Measurements from ENCODE around the gene SPRR5. TPM values are rescaled to one million over a fixed set of nuclear protein-coding genes. Genes with fewer than 3 reads are reported as not detected.
A peak's percentile ranks its signal among the peaks of the same experiment; 100 is the strongest.

SPRR5 gene
- not detected for polyA plus RNA-seq (ENCODE audit: low read depth in 6 of 6)

DNA sequence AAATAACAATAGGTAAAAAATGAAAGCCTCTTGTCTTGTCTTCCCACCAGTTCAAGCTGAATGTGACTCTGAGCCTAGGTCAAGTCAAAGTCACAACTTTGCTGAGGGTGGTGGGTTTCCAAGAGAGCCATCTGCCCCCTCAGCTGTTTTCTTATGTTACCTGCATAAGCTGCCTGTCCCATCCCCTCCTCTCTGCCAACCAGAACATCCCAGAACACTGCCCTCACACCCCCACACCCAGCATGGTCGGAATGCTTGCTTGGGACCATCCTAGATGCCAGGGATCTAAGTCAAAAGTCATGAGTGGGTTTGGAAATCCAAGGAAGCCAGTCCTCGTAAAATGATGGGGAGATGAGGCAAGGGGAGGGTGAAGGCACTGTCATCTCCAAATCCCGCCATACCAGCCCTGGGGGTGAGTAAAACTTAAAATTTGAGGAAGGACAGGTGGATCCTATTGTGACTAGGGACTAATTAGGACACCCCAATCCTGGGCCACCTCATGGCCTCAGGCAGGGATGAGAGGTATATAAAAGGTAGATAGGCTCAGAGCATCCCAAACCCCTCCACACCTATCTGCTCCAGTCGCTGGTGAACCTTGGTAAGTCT lies at the start of gene SPRR5:
SPRR5 (plus strand) TSS at position 556 of the 606 bp plus-strand sequence. CDS start 1,349 bp downstream, outside the sequence.
- ATAC-seq (ENCODE audit: low read depth in 2 of 2) (no peak), DNase-seq (no peak)
- H3K27me3 Mint-ChIP-seq: peaks cover 11 to 26% (median 13%) of the 10 kb centered on the region in 3 donors
- no peak within 1 kb of the TSS for H3K4me3 Mint-ChIP-seq
- no peak within 1 kb of the TSS for H3K27ac Mint-ChIP-seq
- H3K9me3 Mint-ChIP-seq: no peaks in the 10 kb centered on the region
- no peaks in the 10 kb centered on the region for H3K4me1 Mint-ChIP-seq
- H3K36me3 Mint-ChIP-seq: no peaks in the 10 kb centered on the region

DNA sequence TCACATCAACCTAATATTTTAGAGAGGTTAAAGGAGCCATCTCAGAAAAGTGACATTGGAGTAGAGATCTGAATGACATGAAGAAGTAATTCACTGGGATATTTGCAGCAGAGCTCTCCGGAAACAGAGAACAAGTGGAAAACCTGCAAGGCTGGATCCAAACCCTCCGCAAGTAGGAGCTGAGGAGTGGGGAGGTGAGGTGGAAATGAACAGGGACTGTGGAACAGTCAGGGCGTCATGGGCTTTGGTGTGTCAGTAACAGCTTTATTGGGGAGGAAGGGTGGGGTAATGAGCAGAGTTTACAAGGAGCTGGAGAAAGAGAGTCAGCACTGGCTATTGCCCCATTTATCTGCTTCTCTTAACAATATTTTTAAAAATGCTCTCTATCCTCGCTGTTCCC lies 48.0 kb upstream of the SPRR5 start:
- peaks cover 0 to 3% (median 2%) of the 10 kb centered on the region in 7 donors for H3K9me3 Mint-ChIP-seq
- no peak for DNase-seq
- peak overlapping the region in 1 of 8 donors; percentile 27 for H3K4me3 Mint-ChIP-seq
- no peak for ATAC-seq (ENCODE audit: low read depth in 2 of 2)
- no peak overlapping the region for H3K27ac Mint-ChIP-seq
- no peaks in the 10 kb centered on the region for H3K4me1 Mint-ChIP-seq
- no peaks in the 10 kb centered on the region for H3K36me3 Mint-ChIP-seq
- peaks cover 32 to 68% (median 61%) of the 10 kb centered on the region in 3 donors for H3K27me3 Mint-ChIP-seq

GRCh38 chr1:152899883-152900282 lies 47.1 kb upstream of the SPRR5 start:
- Mint-ChIP-seq H3K27ac (no peak overlapping the region), H3K9me3 (peaks cover 0 to 3% (median 0%) of the 10 kb centered on the region in 7 donors), H3K4me1 (no peaks in the 10 kb centered on the region), H3K4me3 (no peak overlapping the region), H3K36me3 (no peaks in the 10 kb centered on the region), H3K27me3 (peaks cover 25 to 63% (median 57%) of the 10 kb centered on the region in 3 donors)
- ATAC-seq (ENCODE audit: low read depth in 2 of 2) (no peak), DNase-seq (no peak)

GRCh38 chr1:152901631-152902030 lies 45.4 kb upstream of the SPRR5 start:
- DNase-seq (no peak), ATAC-seq (ENCODE audit: low read depth in 2 of 2) (no peak)
- H3K9me3 Mint-ChIP-seq: peaks cover 0 to 3% (median 0%) of the 10 kb centered on the region in 7 donors
- no peak overlapping the region for H3K4me3 Mint-ChIP-seq
- no peaks in the 10 kb centered on the region for H3K36me3 Mint-ChIP-seq
- H3K27me3 Mint-ChIP-seq: peaks cover 33 to 66% (median 64%) of the 10 kb centered on the region in 3 donors
- H3K27ac Mint-ChIP-seq: no peak overlapping the region
- no peaks in the 10 kb centered on the region for H3K4me1 Mint-ChIP-seq

- Mint-ChIP-seq H3K36me3 (no peaks in the 10 kb centered on the region), H3K27me3 (peaks cover 33 to 68% (median 58%) of the 10 kb centered on the region in 3 donors), H3K9me3 (peaks cover 0 to 3% (median 0%) of the 10 kb centered on the region in 7 donors), H3K27ac (no peak overlapping the region), H3K4me1 (no peaks in the 10 kb centered on the region), H3K4me3 (no peak overlapping the region)
- ATAC-seq (ENCODE audit: low read depth in 2 of 2): no peak
- no peak for DNase-seq
Observed at GRCh38 chr1:152902636-152903035, 44.4 kb upstream of the SPRR5 start.

DNA sequence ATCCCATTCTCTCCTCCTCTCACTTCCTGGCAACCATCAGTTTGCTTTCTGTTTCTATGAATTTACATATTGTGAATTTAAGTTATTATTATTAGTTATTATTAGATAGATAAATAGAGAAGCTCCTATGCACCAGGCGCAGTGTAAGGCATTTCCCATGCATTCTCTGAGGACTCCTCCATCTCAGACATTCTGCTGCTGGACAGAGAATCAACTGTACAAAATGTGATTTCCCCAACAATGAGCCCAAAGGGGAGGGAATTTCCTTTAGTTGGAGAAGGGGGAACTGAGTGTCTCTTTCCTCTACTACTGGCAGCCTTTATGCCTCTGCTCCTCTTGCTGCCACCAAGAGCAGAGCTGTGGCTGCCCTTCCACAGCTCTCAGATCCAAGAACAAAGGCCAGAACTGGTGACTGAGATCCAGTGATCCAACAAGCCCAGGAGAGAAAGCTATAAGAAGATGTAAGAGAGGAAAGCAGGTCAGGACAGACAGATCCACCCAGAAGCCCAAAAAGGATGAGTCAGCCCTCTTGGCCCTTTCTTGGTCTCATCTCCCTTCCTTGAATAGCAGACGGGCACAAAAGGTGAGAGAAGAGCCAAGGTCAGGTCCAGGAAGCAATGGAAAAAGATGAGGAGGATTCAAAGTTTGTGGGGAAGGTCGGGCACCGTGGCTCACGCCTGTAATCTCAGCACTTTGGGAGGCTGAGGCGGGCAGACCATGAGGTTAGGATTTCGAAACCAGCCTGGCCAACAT lies 42.1 kb upstream of the SPRR5 start:
- Mint-ChIP-seq H3K4me3 (no peak overlapping the region), H3K27me3 (peaks cover 40 to 63% (median 49%) of the 10 kb centered on the region in 3 donors), H3K4me1 (no peaks in the 10 kb centered on the region), H3K36me3 (no peaks in the 10 kb centered on the region), H3K9me3 (peaks cover 0 to 3% (median 1%) of the 10 kb centered on the region in 7 donors), H3K27ac (no peak overlapping the region)
- ATAC-seq (ENCODE audit: low read depth in 2 of 2) (no peak), DNase-seq (no peak)

GRCh38 chr1:152906023-152906565 lies 40.9 kb upstream of the SPRR5 start:
- no peak for ATAC-seq (ENCODE audit: low read depth in 2 of 2)
- H3K9me3 Mint-ChIP-seq: peaks cover 0 to 5% (median 0%) of the 10 kb centered on the region in 7 donors
- no peaks in the 10 kb centered on the region for H3K36me3 Mint-ChIP-seq
- H3K4me3 Mint-ChIP-seq: no peak overlapping the region
- no peak overlapping the region for H3K27ac Mint-ChIP-seq
- DNase-seq: no peak
- H3K27me3 Mint-ChIP-seq: peaks cover 41 to 61% (median 46%) of the 10 kb centered on the region in 3 donors
- no peaks in the 10 kb centered on the region for H3K4me1 Mint-ChIP-seq

DNA sequence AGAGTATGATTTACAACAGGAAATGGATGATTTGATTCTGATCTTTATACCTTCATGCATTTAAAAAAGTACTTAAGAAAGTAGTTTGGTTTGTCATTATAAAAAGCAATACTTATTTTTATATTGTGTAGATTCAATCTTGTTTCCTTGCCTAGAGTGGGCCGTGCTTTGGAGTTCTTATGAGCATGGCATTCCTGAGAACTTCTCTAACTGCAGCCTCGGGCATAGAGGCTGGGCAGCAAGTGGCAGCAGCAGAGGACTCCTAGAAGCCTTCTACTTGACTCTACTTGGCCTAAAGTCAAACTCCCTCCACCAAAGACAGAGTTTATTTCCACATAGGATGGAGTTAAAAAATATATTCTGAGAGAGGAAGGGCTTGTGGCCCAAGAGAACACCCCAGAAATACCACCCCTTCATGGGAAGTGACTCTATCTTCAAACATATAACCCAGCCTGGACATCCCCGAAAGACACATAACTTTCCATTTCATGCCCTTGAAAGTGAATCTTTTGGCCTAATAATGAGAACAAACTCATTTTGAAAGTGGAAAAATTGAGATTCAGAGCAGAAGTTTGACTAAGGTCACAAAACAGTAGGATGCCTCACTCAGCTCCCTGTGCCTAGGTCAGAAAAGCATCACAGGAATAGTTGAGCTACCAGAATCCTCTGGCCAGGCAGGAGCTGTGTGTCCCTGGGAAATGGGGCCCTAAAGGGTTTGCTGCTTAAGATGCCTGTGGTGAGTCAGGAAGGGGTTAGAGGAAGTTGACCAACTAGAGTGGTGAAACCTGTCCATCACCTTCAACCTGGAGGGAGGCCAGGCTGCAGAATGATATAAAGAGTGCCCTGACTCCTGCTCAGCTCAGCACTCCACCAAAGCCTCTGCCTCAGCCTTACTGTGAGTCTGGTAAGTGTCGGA lies 39.1 kb upstream of the SPRR5 start, which contains the start of gene IVL:
IVL (plus strand) TSS at position 861 of the 916 bp plus-strand sequence. CDS start 1,252 bp downstream, outside the sequence.
- Mint-ChIP-seq H3K4me3 (no peak within 1 kb of the TSS), H3K27me3 (peaks cover 33 to 72% (median 60%) of the 10 kb centered on the region in 3 donors), H3K9me3 (peaks cover 0 to 5% (median 3%) of the 10 kb centered on the region in 7 donors), H3K36me3 (no peaks in the 10 kb centered on the region), H3K4me1 (no peaks in the 10 kb centered on the region), H3K27ac (peak within 1 kb of the TSS in 1 of 6 donors; percentile 53)
- DNase-seq (no peak), ATAC-seq (ENCODE audit: low read depth in 2 of 2) (no peak)

DNA sequence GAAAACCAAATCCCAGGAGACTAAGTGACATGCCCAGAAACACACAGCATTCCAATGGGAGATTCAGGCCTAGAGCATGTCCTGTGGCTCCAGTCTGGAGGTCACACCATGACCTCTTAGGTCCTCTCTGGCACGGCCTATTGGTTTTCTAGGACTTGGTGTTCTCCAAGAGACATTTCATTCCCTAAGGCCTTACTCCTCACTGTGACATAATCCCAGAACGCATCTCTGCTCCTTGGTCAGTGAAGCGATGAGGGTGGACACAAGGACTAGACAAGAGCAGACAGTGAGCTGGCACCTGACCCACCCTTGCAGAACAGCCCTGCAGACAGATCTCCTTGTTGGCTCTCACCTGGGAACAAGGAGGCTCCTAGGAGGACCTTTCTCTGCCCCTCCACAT lies 37.8 kb upstream of the SPRR5 start:
- DNase-seq (no peak), ATAC-seq (ENCODE audit: low read depth in 2 of 2) (no peak)
- Mint-ChIP-seq H3K9me3 (peaks cover 0 to 5% (median 4%) of the 10 kb centered on the region in 7 donors), H3K4me1 (no peaks in the 10 kb centered on the region), H3K27ac (no peak overlapping the region), H3K36me3 (no peaks in the 10 kb centered on the region), H3K4me3 (no peak overlapping the region), H3K27me3 (peaks cover 34 to 70% (median 61%) of the 10 kb centered on the region in 3 donors)

DNA sequence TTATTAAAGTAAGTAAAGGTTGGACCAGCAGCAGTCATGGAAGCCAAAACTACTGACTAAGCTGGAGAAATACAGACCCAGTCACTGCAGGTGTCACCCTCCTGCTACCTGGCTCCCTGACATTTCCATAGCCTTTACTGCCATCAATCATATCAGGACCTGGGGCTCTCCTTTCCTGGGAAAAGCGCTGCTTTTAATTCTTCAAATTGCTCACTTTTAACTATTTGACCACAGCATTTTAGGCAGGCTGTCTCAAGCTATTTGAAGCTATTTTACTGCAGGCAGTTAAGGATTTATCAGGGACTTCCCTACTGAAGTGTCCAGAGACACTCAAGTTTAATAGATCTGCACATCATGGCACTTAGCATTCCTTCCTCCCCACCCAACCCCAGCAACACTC lies 34.5 kb upstream of the SPRR5 start:
- Mint-ChIP-seq H3K9me3 (peaks cover 0 to 19% (median 5%) of the 10 kb centered on the region in 7 donors), H3K27ac (no peak overlapping the region), H3K27me3 (peaks cover 28 to 60% (median 60%) of the 10 kb centered on the region in 3 donors), H3K36me3 (peaks cover 0 to 7% of the 10 kb centered on the region in 2 donors), H3K4me1 (no peaks in the 10 kb centered on the region), H3K4me3 (no peak overlapping the region)
- no peak for DNase-seq
- no peak for ATAC-seq (ENCODE audit: low read depth in 2 of 2)

DNA sequence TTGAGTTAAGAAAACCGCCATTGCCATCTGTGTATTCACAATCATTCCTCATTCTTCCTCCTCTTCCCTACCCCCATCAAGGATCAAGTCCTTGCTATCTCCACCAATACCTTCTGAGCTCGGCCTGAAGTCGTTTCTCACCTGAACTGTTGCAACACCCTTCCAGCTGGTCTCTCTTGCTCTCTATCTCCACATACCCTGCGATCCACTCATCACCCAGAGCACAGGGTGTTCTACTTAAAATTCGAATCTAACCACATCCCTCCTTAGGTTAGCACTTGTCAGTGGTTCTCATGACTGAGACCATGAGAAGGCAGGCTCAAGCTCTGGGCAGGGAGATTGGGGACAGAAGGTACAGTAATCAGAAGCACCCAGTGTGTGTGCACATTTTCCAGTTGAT lies 34.1 kb upstream of the SPRR5 start:
- ATAC-seq (ENCODE audit: low read depth in 2 of 2): no peak
- Mint-ChIP-seq H3K27ac (no peak overlapping the region), H3K36me3 (peaks cover 0 to 7% of the 10 kb centered on the region in 2 donors), H3K4me3 (no peak overlapping the region), H3K4me1 (no peaks in the 10 kb centered on the region), H3K27me3 (peaks cover 28 to 62% (median 58%) of the 10 kb centered on the region in 3 donors), H3K9me3 (peaks cover 0 to 19% (median 5%) of the 10 kb centered on the region in 7 donors)
- no peak for DNase-seq

- ATAC-seq (ENCODE audit: low read depth in 2 of 2): no peak
- Mint-ChIP-seq H3K4me3 (no peak overlapping the region), H3K4me1 (no peaks in the 10 kb centered on the region), H3K9me3 (peaks cover 0 to 24% (median 7%) of the 10 kb centered on the region in 7 donors), H3K36me3 (peaks cover 0 to 7% of the 10 kb centered on the region in 2 donors), H3K27ac (no peak overlapping the region), H3K27me3 (peaks cover 34 to 42% (median 41%) of the 10 kb centered on the region in 3 donors)
- DNase-seq: no peak
Observed at GRCh38 chr1:152917794-152918193, 29.2 kb upstream of the SPRR5 start.

DNA sequence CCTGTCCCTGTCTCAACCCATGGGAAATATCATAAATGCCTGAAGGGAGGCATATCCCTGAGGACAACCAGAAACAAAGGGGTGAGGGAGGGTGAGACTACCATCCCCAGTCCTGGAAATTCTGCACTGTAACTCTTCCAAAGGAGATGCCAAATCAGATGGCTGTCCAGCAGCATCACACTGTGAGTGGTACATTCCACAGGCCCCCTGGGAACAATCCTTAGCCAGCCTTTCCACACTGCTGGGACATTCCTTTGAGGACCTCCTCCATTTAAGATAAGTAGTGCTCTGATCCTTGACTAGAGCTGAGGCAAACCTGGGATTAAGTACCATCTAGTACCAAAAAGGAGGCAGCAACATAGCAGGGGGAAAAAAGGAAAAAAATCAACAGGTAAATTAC lies 27.9 kb upstream of the SPRR5 start:
- H3K4me1 Mint-ChIP-seq: no peaks in the 10 kb centered on the region
- no peak overlapping the region for H3K27ac Mint-ChIP-seq
- ATAC-seq (ENCODE audit: low read depth in 2 of 2) (no peak), DNase-seq (no peak)
- H3K27me3 Mint-ChIP-seq: peaks cover 29 to 41% (median 37%) of the 10 kb centered on the region in 3 donors
- no peak overlapping the region for H3K4me3 Mint-ChIP-seq
- peaks cover 0 to 24% (median 4%) of the 10 kb centered on the region in 7 donors for H3K9me3 Mint-ChIP-seq
- peaks cover 0 to 7% of the 10 kb centered on the region in 2 donors for H3K36me3 Mint-ChIP-seq

All from naive B cell (primary cell).